A673 (cell line): ENCODE measurements around the gene CLDN1. TPM values are rescaled to one million over a fixed set of nuclear protein-coding genes. Genes with fewer than 3 reads are reported as not detected.
A peak's percentile ranks its signal among the peaks of the same experiment; 100 is the strongest.

Experiments
- BruUV-seq: library from RNA; stranded (reverse); fragments of 400-500 nt; replicated peaks from 2 replicates; lab custom pipeline; 2021; lab: Mats Ljungman, UMichigan
- CTCF ChIA-PET: fragments of 300-600 bp; sonication (Branson Sonifier 250); formaldehyde crosslinking; loops from one replicate; lab custom pipeline; 2022; ENCODE audit warnings: antibody characterized with exemption; lab: Charles Lee
- POLR2A ChIA-PET: fragments of 300-600 bp; sonication (Branson Sonifier 250); formaldehyde crosslinking; loops from one replicate; lab custom pipeline; 2022; ENCODE audit warnings: antibody characterized with exemption; ENCODE audit not compliant: low non-redundant PET; lab: Charles Lee
- DNase-seq: peaks from one replicate; pipeline ENCODE4 v3.0.0-alpha.2; 2015; ENCODE audit warnings: low spot score
- H3K27ac ChIP-seq: fragments of 200-600 bp; sonication (generic); 2 replicates; pipeline ENCODE4 v1.5.1; 2016; ENCODE audit warnings: mixed run types, low read depth, mild to moderate bottlenecking, mixed read lengths, antibody characterized with exemption, low read length; ENCODE audit not compliant: poor library complexity, severe bottlenecking
- H3K27me3 ChIP-seq: fragments of 200-600 bp; sonication (generic); replicated peaks from 2 replicates; pipeline ENCODE4 v1.6.1; 2017; ENCODE audit warnings: mixed run types, low read depth, mild to moderate bottlenecking, mixed read lengths, antibody characterized with exemption, low read length; ENCODE audit not compliant: insufficient read depth, poor library complexity
- H3K36me3 ChIP-seq: fragments of 200-600 bp; sonication (generic); 2 replicates; pipeline ENCODE4 v1.6.1; 2016; ENCODE audit warnings: mixed run types, mild to moderate bottlenecking, mixed read lengths, antibody characterized with exemption, low read length; ENCODE audit not compliant: insufficient read depth, poor library complexity, severe bottlenecking
- H3K4me1 ChIP-seq: fragments of 200-600 bp; sonication (generic); 2 replicates; pipeline ENCODE4 v1.6.1; 2017; ENCODE audit warnings: mixed run types, mild to moderate bottlenecking, mixed read lengths, antibody characterized with exemption, low read length; ENCODE audit not compliant: insufficient read depth, poor library complexity, severe bottlenecking
- H3K4me3 ChIP-seq: fragments of 200-600 bp; sonication (generic); 2 replicates; pipeline ENCODE4 v1.5.1; 2016; ENCODE audit warnings: low read depth, mixed run types, mild to moderate bottlenecking, mixed read lengths, low read length; ENCODE audit not compliant: poor library complexity, severe bottlenecking
- H3K9me3 ChIP-seq: fragments of 200-600 bp; sonication (generic); 2 replicates; pipeline ENCODE4 v1.6.1; 2016; ENCODE audit warnings: mixed run types, low read depth, mild to moderate bottlenecking, mixed read lengths, antibody characterized with exemption, low read length; ENCODE audit not compliant: poor library complexity, severe bottlenecking
- EZH2 ChIP-seq: fragments of 200-600 bp; sonication (generic); IDR thresholded peaks from 2 replicates; pipeline ENCODE4 v1.6.1; 2017; ENCODE audit warnings: borderline replicate concordance, low read depth, mild to moderate bottlenecking, mixed read lengths, antibody characterized with exemption, low read length; ENCODE audit not compliant: poor library complexity, severe bottlenecking
- intact Hi-C: fragments of 100-400 bp; cut with micrococcal nuclease; formaldehyde crosslinking; loops from one replicate; pipeline ENCODE4 v1.10.0; 2022; ENCODE audit not compliant: unreplicated experiment
- total RNA-seq: library from RNA; stranded (reverse); gene quantifications from 2 replicates; pipeline ENCODE4 v1.2.3, GENCODE V29; 2021
- TF ChIP-seq, protein P1 (sequence below): fragments of 300-800, 200-600 bp; sonication (generic); conservative IDR thresholded peaks from 2 replicates; pipeline ENCODE4 v1.5.1; 2017; ENCODE audit warnings: low read depth, mild to moderate bottlenecking, antibody characterized with exemption, low read length, moderate library complexity, mixed read lengths

Gene CLDN1
- total RNA-seq, 1 experiment from 2014 or later, result 184 TPM

- BruUV-seq, result TSS peak; percentile 92
- H3K36me3 ChIP-seq, result no peaks in the 10 kb centered on the region
- H3K4me1 ChIP-seq, result peaks cover 13% of the 10 kb centered on the region
- POLR2A ChIA-PET, result no interaction called here
- peak; percentile 69 for DNase-seq
- peak overlapping the region; percentile 71 for H3K27ac ChIP-seq
- no peaks in the 10 kb centered on the region for H3K27me3 ChIP-seq
- peaks cover 7% of the 10 kb centered on the region for H3K9me3 ChIP-seq
- CTCF ChIA-PET, result no interaction called here
- no peak overlapping the region for H3K4me3 ChIP-seq
- intact Hi-C loops, result no loop called here
- no peak for TF ChIP-seq EZH2
- TF ChIP-seq, protein P1, sequence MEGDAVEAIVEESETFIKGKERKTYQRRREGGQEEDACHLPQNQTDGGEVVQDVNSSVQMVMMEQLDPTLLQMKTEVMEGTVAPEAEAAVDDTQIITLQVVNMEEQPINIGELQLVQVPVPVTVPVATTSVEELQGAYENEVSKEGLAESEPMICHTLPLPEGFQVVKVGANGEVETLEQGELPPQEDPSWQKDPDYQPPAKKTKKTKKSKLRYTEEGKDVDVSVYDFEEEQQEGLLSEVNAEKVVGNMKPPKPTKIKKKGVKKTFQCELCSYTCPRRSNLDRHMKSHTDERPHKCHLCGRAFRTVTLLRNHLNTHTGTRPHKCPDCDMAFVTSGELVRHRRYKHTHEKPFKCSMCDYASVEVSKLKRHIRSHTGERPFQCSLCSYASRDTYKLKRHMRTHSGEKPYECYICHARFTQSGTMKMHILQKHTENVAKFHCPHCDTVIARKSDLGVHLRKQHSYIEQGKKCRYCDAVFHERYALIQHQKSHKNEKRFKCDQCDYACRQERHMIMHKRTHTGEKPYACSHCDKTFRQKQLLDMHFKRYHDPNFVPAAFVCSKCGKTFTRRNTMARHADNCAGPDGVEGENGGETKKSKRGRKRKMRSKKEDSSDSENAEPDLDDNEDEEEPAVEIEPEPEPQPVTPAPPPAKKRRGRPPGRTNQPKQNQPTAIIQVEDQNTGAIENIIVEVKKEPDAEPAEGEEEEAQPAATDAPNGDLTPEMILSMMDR, result no peak
Measured at GRCh38 chr3:190345027-190345821, 23.0 kb upstream of the CLDN1 start.

DNA sequence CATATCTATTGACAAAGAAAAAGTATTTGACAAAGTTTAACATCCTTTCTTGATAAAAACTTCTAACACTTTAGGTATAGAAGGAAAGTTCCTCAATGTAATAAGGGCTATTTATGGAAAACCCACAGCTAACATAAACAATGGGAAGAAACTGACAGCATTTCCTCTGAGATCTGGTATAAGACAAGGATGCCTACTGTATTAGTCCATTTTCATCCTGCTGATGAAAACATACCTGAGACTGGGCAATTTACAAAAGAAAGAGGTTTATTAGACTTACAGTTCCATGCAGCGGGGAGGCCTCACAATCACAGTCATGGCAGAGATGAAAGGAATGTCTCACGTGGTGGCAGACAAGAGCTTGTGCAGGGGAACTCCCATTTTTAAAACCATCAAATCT, 17.8 kb upstream of the CLDN1 start:
- Histone ChIP-seq H3K27ac (peak overlapping the region; percentile 6), H3K27me3 (no peaks in the 10 kb centered on the region), H3K4me1 (peaks cover 34% of the 10 kb centered on the region), H3K9me3 (peaks cover 7% of the 10 kb centered on the region), H3K36me3 (no peaks in the 10 kb centered on the region), H3K4me3 (no peak overlapping the region)
- intact Hi-C loops, result no loop called here
- POLR2A ChIA-PET, result no interaction called here
- no TSS peak for BruUV-seq
- CTCF ChIA-PET, result no interaction called here
- no peak for DNase-seq
- TF ChIP-seq, protein P1, result no peak
- TF ChIP-seq EZH2, result no peak

DNA sequence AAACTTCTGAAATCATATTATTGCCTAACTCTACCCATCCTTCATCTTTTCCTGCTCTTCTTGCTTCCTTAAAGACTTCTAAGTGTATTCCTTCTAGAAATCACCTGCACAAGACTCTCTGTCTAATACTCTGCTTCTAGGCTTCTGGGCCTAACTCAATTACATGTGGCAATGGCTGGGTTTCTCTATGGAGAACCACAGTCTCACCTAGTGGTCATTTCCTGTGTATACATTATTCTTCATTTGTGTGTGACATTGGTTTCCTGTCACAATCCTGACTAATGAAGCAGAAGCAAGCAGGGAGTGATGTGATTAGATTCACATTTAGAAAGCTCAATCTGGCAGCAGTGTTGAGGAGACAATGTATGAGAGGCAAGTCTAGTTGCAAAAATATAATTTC, 16.9 kb upstream of the CLDN1 start:
- Histone ChIP-seq H3K27me3 (no peaks in the 10 kb centered on the region), H3K36me3 (no peaks in the 10 kb centered on the region), H3K4me1 (peaks cover 28% of the 10 kb centered on the region), H3K4me3 (no peak overlapping the region), H3K27ac (peak overlapping the region; percentile 75), H3K9me3 (peaks cover 7% of the 10 kb centered on the region)
- CTCF ChIA-PET, result interaction anchor here (1.5 kb wide), 1 partner anchor 45 kb away, joined by 3 read pairs; no protein-coding TSS in a partner anchor
- intact Hi-C loops, result loop anchor here (10.0 kb wide), 1 partner anchor 234 kb away; no protein-coding TSS in a partner anchor
- no TSS peak for BruUV-seq
- TF ChIP-seq, protein P1, result peak; percentile 51
- no peak for TF ChIP-seq EZH2
- POLR2A ChIA-PET, result interaction anchor here (0.6 to 1.7 kb wide), 2 partner anchors 17 to 377 kb away, joined by 4 to 8 read pairs; partner anchors contain the start of gene CLDN1
- peak; percentile 95 for DNase-seq
